ENCODE measurements around the gene HOXA9.

HOXA9 gene

GRCh38 chr7:27142580-27143022 lies 22.7 kb downstream of the HOXA9 start:
- no peak for DNase-seq (ENCODE audit: low spot score)

- DNase-seq (ENCODE audit: low spot score): no peak
These were observed 23.3 kb downstream of the HOXA9 start for GRCh38 chr7:27141923-27142579.

- DNase-seq (ENCODE audit: low spot score): no peak
These were observed 24.0 kb downstream of the HOXA9 start for GRCh38 chr7:27141137-27141922.

- DNase-seq (ENCODE audit: low spot score): no peak
These were observed 25.0 kb downstream of the HOXA9 start for GRCh38 chr7:27140126-27140857.

GRCh38 chr7:27139334-27140125 lies 25.8 kb downstream of the HOXA9 start:
- no peak for DNase-seq (ENCODE audit: low spot score)

- DNase-seq (ENCODE audit: low spot score): no peak
These were observed 26.4 kb downstream of the HOXA9 start for GRCh38 chr7:27138985-27139333.

- no peak for DNase-seq (ENCODE audit: low spot score)
These were observed 26.9 kb downstream of the HOXA9 start for GRCh38 chr7:27138472-27138871.

- no peak for DNase-seq (ENCODE audit: low spot score)
These were observed 27.6 kb downstream of the HOXA9 start for GRCh38 chr7:27137640-27138315.

GRCh38 chr7:27134392-27134791 lies 30.9 kb downstream of the HOXA9 start:
- peak; percentile 81 for DNase-seq (ENCODE audit: low spot score)

- DNase-seq (ENCODE audit: low spot score): no peak
These were observed 31.7 kb downstream of the HOXA9 start for GRCh38 chr7:27133409-27134231.

GRCh38 chr7:27132978-27133377 lies 32.4 kb downstream of the HOXA9 start:
- no peak for DNase-seq (ENCODE audit: low spot score)

- DNase-seq (ENCODE audit: low spot score): no peak
These were observed 33.1 kb downstream of the HOXA9 start for GRCh38 chr7:27132214-27132613.

GRCh38 chr7:27131390-27131819 lies 33.9 kb downstream of the HOXA9 start:
- no peak for DNase-seq (ENCODE audit: low spot score)

GRCh38 chr7:27130540-27131389 lies 34.6 kb downstream of the HOXA9 start, which contains the start of gene HOXA4:
TSS of gene HOXA4 (minus strand) at chr7:27130757. CDS start at chr7:27130733, 24 bp downstream.
- DNase-seq (ENCODE audit: low spot score): peak; percentile 60

GRCh38 chr7:27129729-27130539 lies 35.4 kb downstream of the HOXA9 start:
- DNase-seq (ENCODE audit: low spot score): no peak

- DNase-seq (ENCODE audit: low spot score): no peak
These were observed 36.3 kb downstream of the HOXA9 start for GRCh38 chr7:27128776-27129728.

GRCh38 chr7:27128034-27128433 lies 37.3 kb downstream of the HOXA9 start:
- no peak for DNase-seq (ENCODE audit: low spot score)

All from activated CD4-positive, alpha-beta T cell treated with anti-CD3 and anti-CD28 coated beads, Interleukin-2, Interleukin-4, amounts not matched to agents 100 ng/mL and 50 ng/mL, durations not matched to agents 16 hours and 8 hours (primary cell).